Brain pericyte (primary cell): ENCODE results near the gene ADPRHL1.
"Not testable (repeated sequence)": the region's sequence is repeated elsewhere in the genome, so short reads cannot be mapped to it uniquely, and the experiment has no call there.

Experiments
- DNase-seq: peaks from one replicate; pipeline ENCODE4 v3.0.0-alpha.2; 2012; ENCODE audit warnings: low read depth, low spot score

The ADPRHL1 gene

DNA sequence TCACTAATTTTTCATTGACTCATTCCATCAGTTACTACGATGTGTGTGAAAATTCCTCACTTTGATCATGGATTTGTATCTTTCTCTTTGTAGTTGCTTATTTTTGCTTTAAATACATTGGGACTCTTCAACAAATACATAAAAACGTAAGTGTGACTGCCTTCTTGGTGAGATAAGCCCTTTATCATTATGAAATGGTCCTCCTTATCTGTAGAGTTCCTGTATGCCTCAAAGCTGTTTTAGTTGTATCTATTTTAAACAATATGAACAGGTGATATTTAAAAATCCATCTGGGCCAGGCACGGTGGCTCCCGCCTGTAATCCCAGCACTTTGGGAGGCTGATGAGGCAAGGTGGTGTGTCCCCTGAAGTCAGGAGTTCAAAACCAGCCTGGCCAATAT, 25.9 kb upstream of the ADPRHL1 start:
- DNase-seq, result no peak

GRCh38 chr13:113477724-113478123, 24.4 kb upstream of the ADPRHL1 start:
- no peak for DNase-seq

DNA sequence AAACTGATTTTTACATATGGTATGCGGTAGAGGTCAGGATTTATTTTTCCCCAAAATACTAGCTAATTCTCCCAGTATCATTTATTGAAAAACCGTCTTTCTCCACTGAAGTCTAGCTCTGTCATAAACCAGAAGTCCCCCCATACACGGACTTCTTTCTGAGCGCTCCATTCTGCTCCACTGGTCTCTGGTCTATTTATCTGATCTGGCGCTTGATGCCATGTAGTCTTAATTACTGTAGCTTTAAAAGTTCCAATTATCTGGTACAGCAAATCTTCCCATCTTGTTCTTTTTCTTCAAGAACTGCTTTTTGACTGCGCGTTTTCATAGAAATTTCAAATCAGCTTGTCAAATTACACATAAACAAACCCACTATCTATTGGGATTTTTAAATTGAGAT, 23.5 kb upstream of the ADPRHL1 start:
- DNase-seq, result no peak

DNA sequence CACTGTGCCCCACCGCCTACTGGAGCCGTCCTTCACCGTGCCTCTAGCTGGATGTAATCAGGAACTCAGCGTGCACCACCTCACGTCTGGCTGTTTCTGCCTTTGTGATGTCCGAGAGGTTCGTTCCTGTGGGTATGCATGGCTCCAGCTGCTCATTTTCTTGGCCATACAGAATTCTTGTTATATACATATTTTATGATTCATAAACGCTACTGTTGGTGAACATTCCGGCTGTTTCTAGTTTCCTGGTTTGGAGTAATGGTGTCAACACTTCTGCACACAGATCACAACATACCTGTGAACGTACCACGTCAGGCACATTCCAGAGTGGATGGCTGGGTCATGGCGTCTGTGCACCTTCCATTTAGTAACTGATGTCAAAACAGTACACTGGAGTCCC, 22.6 kb upstream of the ADPRHL1 start:
- DNase-seq, result no peak

DNA sequence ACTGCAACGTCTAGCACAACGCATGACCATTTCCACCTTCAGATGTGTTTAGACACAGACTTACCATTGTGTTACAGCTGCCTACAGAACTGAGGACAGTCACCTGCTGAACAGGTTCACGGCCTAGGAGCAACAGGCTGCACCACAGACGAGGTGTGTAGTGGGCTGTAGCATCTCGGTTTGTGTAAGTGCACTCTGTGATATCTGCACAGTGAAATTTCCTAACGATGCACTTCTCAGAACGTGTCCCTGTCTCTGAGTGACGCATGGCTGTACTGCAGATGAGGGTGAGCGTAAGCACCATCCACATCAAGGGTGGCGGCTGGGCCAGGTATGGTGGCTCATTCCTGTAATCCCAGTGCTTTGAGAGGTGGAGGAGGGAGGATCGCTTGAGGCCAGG, 22.0 kb upstream of the ADPRHL1 start:
- DNase-seq, result no peak

DNA sequence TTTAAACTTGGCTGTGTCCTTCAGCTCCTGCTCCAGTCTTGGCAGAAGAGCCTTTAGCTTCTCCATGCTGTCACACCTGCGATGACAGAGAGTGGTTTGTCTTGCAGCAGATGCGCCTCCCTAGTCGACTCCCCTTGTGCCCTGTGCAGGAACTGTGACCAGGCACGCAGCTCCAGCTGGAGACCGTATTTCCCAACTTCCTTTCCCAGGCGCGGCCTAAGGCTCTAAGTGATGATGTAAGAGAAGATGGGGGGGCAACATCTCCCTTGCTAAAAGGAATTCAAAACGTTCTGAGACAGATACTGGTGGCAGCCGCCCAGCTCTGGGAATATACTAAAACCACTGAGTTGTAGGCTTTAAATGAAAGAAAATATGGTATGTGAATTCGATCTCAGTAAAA, 20.9 kb upstream of the ADPRHL1 start:
- no peak for DNase-seq

- no peak for DNase-seq
Observed at GRCh38 chr13:113472355-113473025, 19.2 kb upstream of the ADPRHL1 start.

DNA sequence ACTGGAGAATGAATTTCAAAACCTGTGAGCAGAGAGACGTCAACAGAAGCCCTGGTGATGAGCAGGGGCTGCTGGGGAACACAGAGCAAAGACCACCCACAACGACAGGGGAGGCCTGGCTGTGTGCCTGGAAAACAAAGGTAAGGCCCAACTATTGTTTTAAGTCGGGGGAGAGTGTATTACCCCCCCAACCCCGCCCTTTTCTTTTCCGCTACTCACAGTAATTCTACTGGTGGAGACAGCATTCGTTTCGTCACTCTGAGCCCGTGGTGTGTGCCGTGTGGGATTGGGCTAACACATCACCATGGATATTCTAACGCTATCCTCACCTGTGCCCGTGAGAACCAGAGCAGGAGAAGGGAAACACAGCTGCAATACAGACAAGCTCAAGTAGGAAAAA, 18.6 kb upstream of the ADPRHL1 start:
- no peak for DNase-seq

GRCh38 chr13:113470635-113471163, 17.4 kb upstream of the ADPRHL1 start:
- not testable (repeated sequence) for DNase-seq

DNA sequence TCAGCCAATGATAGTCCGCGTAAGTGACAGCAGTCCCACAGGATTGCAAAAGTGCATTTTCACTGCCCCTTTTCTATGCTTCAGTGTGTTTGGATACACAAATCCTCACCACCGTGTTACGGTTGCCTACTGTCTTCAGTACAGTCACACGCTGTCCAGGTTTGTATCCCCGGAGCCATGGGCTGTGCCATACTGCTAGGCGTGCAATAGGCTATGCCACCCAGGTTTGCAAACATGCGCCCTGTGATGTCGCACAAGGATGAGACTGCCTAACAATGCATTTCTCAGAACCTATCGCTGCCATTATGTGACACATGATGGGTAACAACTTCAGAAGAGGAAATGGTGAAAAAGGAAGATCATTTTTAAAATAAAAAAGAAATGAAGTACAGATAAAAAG, 16.8 kb upstream of the ADPRHL1 start:
- no peak for DNase-seq

GRCh38 chr13:113469582-113469981, 16.3 kb upstream of the ADPRHL1 start:
- no peak for DNase-seq

DNA sequence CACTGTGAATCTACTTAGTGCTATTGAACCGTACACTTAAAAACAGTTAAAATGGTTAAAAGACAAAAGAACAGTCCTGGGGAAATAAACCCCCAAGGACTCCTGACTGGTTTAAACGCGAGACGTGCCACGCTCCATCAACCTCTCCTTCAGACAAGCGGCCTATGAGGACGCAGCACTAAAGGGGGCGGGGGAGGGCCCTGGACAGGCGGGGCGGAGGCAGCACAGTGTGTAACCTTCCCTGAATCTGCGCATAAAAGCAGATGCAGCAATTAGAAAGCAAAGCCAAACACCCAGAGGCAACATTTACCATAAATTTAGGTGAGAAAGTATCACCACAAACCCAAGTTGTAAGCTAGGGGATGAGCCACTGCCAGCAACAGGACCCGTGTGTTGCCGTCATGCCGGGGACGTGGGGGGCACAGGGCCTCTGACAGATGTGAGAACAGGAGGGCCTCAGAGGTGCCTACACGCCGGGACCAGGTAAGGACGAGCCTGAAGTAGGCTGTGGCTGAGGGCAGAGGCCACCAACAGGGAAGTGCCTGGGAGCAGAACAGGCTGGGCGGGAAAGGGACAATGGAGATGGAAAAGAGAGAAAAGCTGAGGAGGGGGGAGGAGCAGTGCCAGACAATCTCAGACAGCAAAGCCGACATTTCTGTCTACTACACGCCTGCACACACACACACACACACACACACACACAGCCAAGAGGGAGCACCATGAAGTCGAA, 15.3 kb upstream of the ADPRHL1 start:
- no peak for DNase-seq

- no peak for DNase-seq
Observed at GRCh38 chr13:113468029-113468428, 14.7 kb upstream of the ADPRHL1 start.

GRCh38 chr13:113466383-113466782, 13.1 kb upstream of the ADPRHL1 start:
- no peak for DNase-seq

GRCh38 chr13:113465300-113465699, 12.0 kb upstream of the ADPRHL1 start:
- DNase-seq, result no peak

- DNase-seq, result no peak
Observed at GRCh38 chr13:113464476-113464875, 11.2 kb upstream of the ADPRHL1 start.

DNA sequence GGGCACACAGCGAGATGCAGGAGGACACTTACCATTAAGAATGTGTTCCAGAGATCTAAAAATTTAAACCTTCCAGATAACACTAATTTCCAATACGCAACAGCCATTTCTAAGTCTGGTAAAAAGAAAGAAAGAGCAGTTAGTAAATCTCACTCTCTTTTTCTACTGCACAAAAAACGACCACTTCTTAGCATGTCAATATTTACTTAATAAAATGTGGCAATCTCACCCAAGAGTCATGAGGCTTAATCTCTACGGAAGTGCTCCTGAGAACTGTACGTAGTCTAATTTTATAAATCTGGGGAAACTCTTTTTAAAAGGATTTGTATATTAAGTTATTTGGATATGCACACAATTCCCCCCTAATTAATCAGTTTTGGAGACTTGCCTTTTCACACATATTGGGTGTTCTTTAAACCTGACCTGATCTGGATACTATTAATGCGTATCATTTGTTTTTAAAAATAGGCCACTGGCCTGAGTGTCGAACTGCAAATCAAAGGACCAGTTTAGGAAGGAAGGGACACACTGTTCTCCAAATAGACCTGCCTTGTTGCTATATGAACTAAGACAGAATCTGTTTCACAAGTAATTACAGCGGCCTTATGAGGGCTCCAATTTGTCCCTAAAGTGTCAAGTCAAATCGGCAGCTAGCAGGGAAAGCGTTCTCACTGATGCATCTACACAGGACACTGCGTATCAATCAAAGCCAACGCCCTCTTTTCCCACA, 7.9 kb upstream of the ADPRHL1 start:
- DNase-seq, result no peak

- DNase-seq, result no peak
Observed at GRCh38 chr13:113460599-113460998, 7.3 kb upstream of the ADPRHL1 start.

GRCh38 chr13:113460064-113460555, 6.8 kb upstream of the ADPRHL1 start:
- DNase-seq, result no peak

DNA sequence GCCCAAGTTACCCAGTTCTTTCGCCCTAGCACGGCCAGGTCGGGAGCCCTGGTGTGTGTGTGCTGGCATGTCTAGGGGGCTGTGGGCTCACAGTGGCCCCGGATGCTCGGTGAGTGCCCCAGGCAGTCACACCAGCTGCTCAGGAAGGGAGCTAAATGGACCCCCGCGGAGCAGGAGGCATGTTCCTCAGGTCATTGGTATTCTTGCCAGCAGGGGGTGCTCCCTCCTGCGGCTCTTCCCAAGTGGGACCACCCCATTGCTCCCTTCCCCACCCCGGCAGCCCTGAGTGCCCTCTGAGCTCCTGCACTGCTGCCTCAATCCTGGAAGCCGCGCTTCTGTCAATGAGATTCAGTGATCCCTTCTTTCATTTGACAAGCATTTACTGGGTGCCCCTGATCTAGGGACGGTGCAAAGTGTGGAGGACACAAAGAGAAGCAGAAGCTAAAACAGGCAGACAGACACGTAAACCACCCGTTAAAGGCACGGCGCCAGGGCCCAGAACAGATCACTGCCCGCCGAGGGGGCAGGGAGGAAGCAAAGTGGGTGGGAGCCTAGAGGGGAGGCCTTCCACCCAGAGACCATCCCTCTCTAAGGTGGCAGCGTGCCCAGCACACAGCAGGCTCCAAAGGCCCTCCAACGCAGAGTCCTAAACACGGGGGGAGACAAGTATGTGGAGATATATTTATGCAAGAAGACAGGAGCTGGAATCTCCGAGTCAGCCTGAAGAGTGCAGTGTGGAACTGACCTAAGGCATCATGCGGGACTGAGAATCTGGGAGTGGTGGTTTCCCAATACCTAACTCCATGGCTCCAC, 5.2 kb upstream of the ADPRHL1 start:
- peak; percentile 82 for DNase-seq

- no peak for DNase-seq
Observed at GRCh38 chr13:113457510-113457909, 4.2 kb upstream of the ADPRHL1 start.
